ENCODE results near the gene HLCS.

The HLCS gene

DNA sequence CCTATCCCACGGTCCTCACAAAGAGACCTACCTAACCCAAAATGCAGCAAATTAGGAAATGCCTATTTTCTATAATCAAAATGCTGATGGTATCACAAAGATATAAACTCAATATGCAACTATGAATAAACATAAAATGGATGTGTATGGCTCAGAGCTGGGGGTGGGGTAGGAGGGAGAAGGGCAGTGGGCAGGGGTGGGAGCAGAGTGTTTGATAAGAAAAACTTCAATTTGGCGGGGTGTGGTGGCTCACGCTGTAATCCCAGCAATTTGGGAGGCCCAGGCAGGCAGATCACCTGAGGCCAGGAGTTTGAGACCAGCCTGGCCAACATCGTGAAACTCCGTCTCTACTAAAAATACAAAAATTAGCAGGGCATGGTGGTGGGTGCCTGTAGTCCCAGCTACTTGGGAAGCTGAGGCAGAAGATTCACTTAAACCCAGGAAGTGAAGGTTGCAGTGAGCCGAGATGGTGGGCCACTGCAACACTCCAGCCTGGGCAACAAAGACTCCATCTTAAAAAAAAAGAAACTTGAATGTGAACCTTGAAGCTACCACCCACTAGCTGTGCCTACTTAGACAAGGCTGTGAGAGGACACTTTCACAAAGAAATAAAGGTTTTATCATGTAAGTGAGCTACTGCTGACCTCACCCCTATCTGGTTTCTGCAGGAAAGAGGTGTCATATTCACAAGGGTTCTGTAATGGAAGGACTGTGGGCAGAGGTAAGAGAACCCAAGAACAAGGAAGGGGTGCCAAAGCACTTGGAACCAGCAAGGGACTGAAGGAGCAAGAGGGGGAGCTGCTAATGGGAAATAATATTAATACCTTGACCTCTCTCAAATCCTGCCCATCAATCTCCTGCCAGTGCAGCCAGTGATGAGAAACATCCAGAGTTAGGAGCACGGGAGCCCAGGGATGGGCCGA, 53.0 kb downstream of the HLCS start:
- DNase-seq = no peak

DNA sequence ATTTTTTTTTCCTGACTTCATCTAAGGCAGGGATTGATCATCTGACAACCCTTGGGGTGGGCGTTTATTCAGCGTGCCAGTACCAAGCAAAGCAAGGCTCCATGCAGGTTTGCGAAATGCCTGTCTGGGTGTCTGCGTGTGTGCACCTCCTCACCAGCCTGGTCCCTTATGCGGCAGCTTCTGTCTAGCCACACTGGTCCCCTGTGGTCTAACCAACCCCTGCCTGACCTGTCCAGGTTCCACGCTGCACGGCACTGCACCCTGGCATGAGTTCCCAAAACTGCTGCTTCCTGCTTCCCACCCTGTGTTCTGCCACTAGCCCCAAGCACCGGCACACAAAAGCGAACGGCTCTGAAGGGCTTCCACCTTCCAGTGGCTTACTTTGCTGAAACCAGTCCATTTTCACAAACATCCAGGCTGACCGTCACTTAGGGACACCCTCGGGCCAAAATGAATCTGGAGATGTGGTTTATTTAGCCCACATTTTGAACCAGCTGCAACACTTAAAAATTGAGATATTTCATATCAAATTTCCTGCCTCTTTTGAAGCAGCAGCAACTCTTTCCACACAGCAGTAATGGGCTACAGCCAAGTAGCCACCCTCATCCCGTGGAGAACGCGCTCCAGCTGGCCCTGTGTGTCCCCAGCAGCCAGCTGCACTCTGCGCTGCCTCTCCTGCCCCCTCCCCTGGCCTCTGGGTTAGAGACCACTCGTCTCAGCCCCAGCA, 55.7 kb downstream of the HLCS start:
- no peak for DNase-seq

DNA sequence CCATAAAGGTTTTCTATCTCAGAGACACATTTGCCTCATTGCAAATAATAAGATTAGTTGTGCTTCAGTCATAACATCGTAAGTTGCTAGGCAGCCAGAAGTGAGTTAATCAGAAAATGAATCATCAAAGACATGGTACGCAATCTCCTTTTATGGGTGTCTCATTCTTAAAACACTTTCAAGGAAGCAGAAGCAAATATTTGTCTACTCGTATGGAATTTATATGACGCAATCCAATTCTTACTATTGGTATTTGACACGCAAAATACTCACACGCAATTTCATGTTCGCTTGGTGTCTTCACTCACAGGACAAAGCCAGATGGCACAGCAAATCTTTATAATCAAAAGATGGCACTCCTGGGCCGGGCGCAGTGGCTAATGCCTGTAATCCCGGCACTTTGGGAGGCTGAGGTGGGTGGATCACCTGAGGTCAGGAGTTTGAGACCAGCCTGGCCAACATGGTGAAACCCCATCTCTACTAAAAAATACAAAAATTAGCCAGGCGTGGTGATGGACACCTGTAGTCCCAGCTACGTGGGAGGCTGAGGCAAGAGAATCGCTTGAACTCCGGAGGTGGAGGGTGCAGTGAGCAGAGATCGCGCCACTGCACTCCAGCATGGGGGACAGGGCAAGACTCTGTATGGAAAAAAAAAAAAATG, 56.4 kb downstream of the HLCS start:
- DNase-seq = no peak

DNA sequence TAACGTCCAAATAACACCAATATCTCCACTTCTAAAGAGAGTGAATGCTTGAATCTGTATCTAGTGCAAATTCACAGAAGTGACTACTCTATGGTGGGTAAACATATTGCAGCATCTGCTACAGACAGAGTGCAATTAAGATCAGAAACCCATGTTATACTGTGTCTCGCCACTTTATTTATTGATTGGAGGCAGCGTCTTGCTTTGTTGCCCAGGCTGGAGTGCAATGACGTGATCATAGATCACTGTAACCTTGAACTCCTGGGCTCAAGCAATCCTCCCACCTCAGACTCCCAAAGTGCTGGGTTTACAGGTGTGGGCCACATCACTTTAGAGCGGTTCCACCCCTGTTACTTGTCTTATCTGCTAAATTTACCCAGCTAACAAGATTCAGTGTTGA, 57.0 kb downstream of the HLCS start:
- no peak for DNase-seq

DNA sequence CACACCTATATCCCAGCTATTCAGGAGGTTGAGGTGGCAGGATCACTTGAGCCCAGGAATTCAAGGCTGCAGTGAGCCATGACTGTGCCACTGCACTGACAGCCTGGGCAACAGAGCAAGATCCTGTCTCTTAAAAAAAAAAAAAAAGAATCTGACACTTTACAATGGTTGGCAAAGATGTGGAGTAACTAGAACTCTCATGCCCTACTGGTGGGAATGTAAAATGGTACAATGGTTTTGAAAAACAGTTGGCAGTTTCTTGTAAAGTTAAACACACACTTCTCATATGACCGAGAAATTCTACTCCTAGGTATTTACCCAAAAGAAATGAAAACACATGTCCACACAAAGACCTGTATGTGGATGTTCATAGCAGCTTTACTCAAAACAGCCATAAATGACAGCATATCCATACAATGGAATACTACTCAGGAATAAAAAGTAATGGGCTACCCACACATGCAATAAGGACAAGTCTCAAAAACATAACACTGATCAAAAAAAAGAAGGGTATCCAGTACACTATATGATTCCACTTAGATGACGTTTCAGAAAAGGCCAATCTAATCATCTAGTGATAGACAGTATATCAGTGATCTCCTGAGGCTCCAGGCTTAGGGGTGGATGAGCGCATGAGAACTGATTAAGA, 58.1 kb downstream of the HLCS start:
- no peak for DNase-seq

DNA sequence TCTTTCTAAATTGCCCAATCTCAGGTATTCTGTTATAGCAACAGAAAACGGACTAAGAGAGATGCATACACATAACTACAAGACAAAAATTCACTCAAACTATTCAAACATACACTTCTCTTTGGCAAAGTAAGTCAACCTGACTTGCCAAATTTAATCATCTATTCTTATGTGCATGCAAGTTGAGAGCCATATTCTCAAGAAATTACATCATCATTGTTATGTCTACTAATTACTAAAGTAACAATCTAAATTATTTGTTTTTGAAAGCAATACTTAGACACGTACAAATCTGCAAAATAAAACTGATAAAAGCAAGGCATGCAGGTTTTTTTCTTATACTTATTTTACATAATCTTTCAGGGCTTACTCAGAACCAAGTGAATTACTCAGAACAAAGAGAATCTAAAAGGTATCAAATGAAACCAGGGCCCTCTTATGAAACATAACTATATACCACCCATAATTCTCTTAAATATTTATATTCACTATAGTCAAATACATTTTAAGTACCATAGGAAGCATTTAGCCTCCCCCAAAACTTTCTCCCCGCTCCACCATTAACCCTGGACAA, 62.3 kb downstream of the HLCS start:
- no peak for DNase-seq

DNA sequence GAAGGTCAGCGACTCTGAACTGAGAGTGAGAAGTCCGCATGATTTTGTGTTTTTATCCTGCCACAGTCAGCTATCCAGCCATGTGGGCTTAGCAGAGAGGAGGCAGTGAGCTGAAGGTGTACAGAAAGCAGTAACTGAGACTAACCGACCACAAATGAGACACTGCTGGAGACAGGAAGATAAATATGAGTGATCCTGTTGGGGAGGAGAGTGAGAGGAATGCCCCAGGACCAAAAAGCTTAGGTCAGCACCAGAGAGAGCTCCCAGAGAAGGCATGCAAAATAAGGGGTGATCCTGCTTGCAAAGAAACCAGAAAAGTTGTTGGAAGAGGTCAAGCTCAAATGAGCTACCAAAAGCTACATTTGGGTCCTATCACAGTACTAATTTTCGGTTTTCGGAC, 63.7 kb downstream of the HLCS start:
- no peak for DNase-seq

DNA sequence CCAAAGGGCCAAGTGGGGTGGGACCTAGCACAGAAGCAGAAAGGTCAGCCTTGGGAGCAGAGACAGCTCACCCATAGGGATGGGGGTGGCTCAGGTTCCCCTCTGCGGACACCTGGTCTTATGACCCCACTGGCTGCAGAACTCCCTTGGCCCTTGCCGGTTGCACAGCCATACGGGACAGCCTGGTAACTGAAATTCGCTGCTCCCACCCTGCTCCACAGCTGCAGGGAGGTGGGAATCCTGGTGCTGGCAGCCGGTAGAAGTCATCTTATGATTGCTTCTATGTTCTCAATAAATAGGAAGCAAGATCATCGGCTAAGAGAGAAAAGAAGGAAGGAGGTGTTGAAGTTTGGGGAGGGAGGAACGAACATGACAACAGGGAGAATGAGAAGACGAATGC, 64.1 kb downstream of the HLCS start:
- no peak for DNase-seq

DNA sequence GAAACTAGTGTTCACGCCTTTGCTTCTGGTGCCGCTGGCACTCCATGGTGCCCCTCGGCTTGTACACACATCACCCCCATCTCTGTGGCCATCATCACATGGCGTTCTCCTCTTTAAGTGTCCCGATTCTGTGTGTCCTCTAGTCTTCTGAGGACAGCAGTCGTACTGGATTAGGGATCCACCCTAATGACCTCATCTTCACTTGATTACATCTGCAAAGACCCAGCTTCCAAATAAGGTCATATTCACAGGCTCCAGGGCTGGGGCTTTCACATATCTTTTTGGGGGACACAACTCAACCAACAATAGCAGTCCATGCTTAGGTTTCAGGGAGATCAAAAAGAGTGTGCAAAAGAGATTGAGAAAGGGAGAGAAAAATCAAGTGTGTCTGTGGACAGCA, 64.9 kb downstream of the HLCS start:
- DNase-seq = no peak

DNA sequence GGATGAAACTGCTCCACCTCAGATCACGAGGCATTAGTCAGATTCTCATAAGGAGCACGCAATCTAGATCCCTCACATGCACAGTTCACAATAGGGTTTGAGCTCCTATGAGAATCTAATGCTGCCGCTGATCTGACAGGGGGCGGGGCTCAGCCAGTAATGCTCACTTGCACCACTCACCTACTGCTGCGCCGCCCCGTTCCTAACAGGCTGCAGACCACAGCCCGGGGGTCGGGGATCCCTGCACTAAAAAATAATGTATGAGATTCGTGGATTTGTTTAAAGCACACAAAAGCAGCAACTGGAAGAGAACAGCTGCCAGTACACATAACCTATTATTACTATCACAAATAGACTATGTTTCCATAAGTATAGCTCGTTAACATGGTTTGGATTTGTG, 72.9 kb downstream of the HLCS start:
- DNase-seq = no peak

DNA sequence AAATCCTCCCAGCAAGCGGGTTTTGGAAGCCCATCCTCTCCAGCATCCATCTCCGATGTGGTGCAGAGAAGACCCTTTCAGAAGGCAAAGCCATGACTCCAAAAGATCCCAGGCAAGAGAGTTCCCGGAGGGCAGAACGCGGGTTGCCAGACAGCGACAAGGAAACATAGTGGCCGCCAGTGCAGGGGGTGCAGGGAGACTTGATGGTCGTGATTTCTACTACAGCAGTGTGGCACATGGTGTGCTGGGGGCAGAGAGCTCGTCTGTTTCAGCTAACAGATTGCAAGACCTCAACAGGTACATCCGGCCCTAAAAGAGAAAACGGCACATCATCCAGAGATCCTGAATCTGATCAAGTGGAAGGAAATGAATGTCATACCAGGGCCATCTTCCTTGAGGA, 74.3 kb downstream of the HLCS start:
- no peak for DNase-seq

DNA sequence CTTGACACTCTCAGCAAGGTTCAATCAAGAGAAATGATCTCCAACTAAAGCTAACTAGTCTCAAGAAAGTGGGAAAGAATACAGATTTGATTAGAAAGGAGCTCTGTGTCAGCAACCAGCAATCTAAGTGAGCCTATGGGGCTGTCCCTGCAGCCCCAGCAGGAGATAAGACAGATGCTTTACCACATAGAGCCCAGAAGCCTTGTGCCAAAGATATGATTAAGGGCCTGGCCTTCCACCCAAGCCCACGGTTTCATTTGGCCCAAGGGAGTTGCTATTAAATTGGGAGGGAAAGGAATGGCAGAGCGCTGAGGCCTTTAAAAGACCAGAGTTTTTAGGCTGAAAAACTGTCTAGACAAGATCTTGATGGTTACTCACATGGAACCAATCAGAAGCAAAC, 74.8 kb downstream of the HLCS start:
- no peak for DNase-seq

DNA sequence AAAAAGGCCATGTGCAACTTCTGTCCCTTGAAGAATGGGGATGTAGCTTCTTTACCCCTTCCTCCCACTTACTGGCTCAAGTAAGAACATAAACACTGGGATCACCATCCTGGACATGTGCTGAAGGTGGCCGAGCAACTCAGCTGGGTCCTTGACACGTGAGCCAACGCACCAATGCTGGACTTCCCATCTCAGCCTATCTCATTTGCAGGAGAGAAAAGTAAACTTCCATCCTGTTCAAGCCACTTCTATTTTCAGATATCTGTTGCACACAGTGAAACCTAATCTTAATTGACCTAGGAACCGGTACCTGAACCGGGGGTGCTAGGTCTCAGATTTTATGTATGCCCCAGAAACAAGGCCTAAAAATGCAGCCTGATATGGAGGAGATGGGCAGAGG, 75.3 kb downstream of the HLCS start:
- no peak for DNase-seq

DNA sequence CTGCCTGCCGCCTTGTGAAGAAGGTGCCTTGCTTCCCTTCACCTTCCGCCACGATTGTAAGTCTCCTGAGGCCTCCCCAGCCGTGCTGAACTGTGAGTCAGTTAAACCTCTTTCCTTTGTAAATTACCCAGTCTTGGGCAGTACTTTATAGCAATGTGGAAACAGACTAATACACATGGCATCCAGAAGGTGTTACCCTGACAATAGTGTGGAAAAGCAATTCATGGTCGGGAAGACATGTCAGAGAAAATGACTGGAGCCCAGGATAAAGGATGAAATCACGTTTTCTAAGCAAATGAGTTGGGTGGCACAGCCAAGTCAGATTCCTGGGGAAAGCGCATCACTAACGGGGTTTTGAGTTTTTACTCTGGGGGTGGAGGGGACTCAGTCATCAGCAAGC, 76.4 kb downstream of the HLCS start:
- DNase-seq = no peak

DNA sequence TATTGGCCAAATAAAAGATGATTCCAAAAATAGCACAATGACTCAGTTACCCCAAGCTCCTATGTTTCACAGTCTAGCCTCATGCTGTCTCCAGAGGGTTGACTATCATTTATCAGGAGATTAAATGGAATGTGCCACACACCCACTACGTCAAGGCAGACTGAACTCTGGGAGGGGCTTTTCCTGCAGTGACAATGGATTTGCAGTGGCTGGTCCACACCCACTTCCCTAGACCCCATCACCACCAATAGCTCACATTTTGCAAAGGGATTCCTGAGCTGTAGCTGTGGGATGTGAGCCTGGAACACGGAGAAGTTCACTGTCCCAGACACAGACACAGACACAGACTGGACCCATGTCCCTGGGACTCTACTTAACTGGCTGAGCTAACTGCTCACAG, 77.1 kb downstream of the HLCS start:
- no peak for DNase-seq

DNA sequence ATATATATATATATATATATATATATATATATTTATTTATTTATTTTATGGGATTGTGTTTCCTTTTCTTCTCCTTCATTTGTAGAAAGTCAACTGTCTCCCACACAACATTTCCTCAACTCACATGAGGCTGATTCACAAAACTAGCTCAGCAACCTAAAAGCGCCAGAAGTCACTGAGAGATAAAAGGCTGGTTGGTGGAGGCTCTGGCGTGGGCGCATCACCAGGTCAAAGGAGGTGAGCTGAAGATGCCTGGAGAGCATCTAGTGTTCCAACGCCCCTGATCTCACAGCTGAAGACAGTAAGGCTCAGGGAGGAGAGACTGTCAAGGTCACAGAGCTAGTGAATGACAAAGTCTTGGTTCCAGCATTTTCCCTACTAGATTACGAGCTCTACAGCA, 78.0 kb downstream of the HLCS start:
- DNase-seq = no peak

DNA sequence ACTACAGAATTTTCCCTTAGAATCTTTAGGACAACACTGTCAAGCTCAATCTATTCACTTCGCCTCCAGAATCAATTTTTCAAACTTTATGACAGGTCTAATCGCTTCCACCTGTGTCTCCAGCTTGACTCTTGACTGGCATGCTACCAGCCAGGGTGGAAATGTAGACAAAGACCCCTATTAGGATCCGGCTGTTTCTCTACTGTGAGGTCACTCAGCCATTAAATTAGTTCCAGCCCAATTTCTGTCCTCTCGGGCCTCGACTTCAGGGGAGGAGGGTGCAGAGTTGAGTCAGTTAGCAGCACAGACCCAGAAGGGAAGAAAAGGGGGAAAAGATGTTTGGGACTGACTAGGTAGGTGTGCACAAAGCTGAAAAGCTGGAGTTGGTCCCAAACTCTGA, 78.5 kb downstream of the HLCS start:
- DNase-seq = no peak

DNA sequence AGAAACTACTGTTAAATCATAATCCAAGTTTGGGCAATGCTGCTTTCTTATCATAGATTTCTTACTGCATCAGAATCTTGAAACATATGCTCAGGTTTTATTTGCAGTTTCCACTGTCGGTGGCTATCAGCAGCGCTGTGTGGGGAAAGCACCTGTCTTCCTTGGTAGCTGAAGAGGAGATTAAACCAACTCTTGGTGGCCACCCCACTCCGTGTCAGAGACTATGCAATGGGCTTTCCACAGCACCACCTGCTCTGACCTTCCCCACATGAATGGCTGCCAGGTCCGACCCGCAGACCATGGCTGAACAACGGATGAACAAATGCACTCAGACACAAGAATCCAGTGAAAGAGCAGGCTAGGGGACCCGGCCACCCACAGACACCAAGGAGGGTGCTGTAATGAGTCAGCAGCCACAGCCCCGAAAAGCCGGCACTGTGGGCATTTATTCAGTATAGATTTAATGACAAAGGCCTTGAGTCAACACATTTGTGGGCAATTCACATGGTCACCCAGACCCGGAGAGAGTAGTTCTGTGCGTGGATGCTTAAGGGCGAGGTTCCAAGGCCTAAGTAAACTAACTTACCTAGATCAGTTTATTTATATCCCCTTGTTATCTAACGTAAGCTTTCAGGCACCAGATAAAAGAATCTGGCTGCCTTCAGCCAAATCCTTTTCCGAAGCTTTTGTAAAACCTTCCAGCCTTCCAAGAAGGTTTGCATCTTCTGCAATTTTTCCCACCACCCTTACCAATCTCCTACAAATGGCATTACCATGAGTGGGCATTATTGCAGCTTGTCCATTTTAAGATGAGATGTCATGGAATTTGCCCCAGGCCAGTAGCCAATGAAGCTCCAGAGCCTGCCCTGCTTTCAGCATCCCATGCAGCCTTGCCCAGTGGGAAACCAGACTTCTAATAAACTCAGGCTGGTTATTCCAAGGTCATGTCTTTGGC, 82.7 kb downstream of the HLCS start:
- no peak for DNase-seq

DNA sequence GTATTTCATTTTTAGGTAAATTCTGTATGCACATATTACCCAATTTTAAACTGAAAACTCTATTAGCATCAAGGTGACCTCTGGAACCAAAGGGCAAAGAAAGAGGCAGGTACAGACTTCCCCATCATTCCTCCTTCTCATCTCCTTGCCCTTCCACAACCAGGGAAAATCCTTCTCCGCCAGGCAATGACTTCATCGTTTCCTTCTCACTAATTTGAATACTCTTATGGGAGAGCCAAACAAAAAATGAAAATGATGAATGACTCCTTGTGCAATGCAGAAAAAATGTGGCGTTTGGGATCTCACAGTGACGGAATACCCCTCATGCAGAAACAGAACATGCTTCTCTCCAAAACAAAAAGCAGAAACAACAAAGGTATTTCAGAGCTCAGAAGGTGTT, 83.7 kb downstream of the HLCS start:
- DNase-seq = no peak

DNA sequence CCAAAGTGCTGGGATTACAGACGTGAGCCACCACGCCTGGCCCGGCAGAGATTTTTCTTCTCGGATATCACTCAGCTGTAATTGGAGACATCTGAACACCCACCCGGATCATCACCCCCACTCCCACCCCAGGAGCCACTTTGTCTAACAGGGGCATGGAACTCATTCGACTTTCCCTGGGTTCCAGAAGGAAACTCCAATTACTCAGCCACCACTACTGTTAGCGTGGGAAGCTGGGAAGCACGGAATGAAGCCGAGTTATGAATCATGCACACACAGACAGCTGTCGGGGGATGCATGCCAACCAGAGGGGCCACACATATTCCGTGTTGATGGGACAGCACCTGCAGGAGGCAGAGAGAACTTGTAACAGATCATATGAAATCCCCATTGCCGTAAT, 85.2 kb downstream of the HLCS start:
- no peak for DNase-seq

DNA sequence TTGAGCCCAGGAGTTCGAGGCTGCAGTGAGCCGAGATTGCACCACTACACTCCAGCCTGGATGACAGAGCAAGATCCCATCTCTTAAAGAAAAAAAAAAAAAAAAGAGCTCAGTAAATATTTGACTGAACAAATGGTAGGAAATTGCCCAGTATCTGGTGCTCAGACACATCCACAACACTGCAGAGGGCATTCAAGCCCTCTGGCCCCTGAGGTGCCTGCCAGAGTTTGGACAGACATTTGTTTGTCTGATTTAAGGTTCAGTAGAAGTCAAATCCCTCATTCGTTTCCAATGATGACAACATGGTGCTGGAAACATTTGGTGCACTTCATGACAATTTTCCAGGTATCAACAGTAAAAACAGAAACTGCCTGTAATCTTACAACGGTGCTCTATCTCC, 86.6 kb downstream of the HLCS start:
- DNase-seq = no peak

DNA sequence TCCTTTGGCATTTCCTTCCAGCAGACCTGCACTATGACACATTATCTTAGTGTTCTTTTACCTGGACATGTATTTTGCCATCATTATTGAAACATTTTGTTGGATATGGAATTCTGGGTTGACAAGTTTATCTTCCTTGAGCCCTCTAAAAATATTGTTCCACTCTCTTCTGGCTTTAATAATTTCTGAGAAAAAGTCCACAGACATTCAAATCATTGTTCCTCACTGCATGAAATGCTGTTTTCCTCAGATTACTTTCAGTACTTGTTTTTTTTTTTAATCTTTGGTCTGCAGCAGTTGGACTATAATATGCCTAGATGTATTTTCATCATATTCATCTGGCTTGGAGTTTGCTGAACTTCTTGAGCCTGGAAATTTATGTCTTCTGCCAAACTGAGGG, 88.7 kb downstream of the HLCS start:
- no peak for DNase-seq

All from DMS153 (cell line).